Measurements from ENCODE around the gene KIAA0753. TPM values are rescaled to one million over a fixed set of nuclear protein-coding genes. Genes with fewer than 3 reads are reported as not detected.

KIAA0753 gene
- total RNA-seq, 1 donor from 2014 or later, result 14.5 TPM

- no peaks in the 10 kb centered on the region for H3K27me3 Mint-ChIP-seq (ENCODE audit: low read depth)
- no peaks in the 10 kb centered on the region for H3K4me1 Mint-ChIP-seq (ENCODE audit: low read depth)
- DNase-seq (ENCODE audit: low spot score), result no peak
- no peak overlapping the region for H3K4me3 Mint-ChIP-seq (ENCODE audit: unreplicated experiment)
- no peak overlapping the region for H3K27ac Mint-ChIP-seq (ENCODE audit: unreplicated experiment)
- TF ChIP-seq CTCF (IDR thresholded peaks at IDR 0.05), result no peak
- peaks cover 6% of the 10 kb centered on the region for H3K9me3 Mint-ChIP-seq (ENCODE audit: low read depth)
- peaks cover 44% of the 10 kb centered on the region for H3K36me3 Mint-ChIP-seq (ENCODE audit: low read depth)
Observed at GRCh38 chr17:6632530-6632929, 8.0 kb downstream of the KIAA0753 start.

DNA sequence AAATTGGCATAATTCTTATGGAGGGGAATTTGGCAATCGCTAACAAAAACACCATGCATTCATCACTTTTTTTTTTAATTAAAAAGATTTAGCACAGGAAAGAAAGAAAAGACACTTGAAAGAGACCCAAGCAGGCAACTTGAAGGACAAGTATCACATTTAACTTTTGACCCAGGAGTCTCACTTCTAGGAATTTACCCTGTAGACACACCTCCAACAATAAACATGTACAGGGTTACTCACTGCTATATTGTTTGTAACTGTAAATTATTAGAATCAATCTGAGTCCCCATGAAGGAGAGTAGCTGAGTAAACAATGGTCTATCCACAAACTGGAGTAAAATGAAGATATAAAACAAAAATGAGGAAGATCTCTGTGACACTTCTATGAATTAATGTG lies 10.1 kb downstream of the KIAA0753 start:
- Mint-ChIP-seq H3K4me1 (ENCODE audit: low read depth) (peaks cover 2% of the 10 kb centered on the region), H3K27ac (ENCODE audit: unreplicated experiment) (no peak overlapping the region), H3K36me3 (ENCODE audit: low read depth) (peaks cover 46% of the 10 kb centered on the region), H3K9me3 (ENCODE audit: low read depth) (peaks cover 6% of the 10 kb centered on the region), H3K4me3 (ENCODE audit: unreplicated experiment) (no peak overlapping the region), H3K27me3 (ENCODE audit: low read depth) (no peaks in the 10 kb centered on the region)
- DNase-seq (ENCODE audit: low spot score), result no peak
- TF ChIP-seq CTCF (IDR thresholded peaks at IDR 0.05), result no peak

- Mint-ChIP-seq H3K4me3 (ENCODE audit: unreplicated experiment) (no peak overlapping the region), H3K9me3 (ENCODE audit: low read depth) (no peaks in the 10 kb centered on the region), H3K36me3 (ENCODE audit: low read depth) (peaks cover 28% of the 10 kb centered on the region), H3K27ac (ENCODE audit: unreplicated experiment) (no peak overlapping the region), H3K27me3 (ENCODE audit: low read depth) (no peaks in the 10 kb centered on the region), H3K4me1 (ENCODE audit: low read depth) (peaks cover 6% of the 10 kb centered on the region)
- TF ChIP-seq CTCF (IDR thresholded peaks at IDR 0.05), result no peak
- no peak for DNase-seq (ENCODE audit: low spot score)
Observed at GRCh38 chr17:6627019-6627418, 13.5 kb downstream of the KIAA0753 start.

DNA sequence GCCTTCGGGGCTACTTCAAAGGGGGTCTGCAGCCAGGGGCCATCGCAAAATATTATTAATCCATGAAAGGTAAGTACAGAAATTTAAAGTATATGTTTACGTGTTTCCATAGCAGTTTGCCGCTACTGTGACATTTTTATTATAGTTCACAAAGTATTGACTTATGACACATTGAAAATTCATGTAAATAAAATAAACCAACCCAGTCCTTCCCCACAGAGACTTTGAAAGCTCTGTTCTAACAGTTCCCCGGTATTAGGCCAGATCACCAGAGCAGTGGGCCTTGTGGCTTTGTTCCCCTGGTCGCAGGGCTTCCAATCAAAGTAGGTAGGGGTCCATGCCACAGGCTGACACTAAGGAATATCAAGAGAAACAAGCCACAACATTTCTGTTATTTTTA lies 13.9 kb downstream of the KIAA0753 start:
- Mint-ChIP-seq H3K36me3 (ENCODE audit: low read depth) (peaks cover 28% of the 10 kb centered on the region), H3K9me3 (ENCODE audit: low read depth) (no peaks in the 10 kb centered on the region), H3K27ac (ENCODE audit: unreplicated experiment) (no peak overlapping the region), H3K27me3 (ENCODE audit: low read depth) (no peaks in the 10 kb centered on the region), H3K4me3 (ENCODE audit: unreplicated experiment) (no peak overlapping the region), H3K4me1 (ENCODE audit: low read depth) (peaks cover 6% of the 10 kb centered on the region)
- no peak for TF ChIP-seq CTCF (IDR thresholded peaks at IDR 0.05)
- no peak for DNase-seq (ENCODE audit: low spot score)

DNA sequence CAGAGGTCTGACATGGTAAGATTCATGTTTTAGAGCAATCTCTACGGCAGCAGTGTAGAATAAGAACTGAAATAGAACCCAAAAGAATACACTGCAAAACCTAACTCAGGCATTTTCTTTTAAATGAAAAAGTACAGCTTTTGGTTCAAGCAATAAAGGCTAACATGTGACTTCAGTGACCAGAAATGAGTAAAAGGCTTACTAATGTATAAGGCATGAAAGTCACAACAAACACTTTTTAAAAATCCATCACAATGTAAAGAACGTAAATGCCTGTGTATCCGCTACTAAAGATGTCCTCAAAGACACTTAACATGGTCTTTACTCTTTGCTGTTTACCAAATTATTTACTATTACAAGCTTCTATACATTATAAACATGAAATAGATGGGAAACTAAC lies 16.6 kb downstream of the KIAA0753 start:
- Mint-ChIP-seq H3K36me3 (ENCODE audit: low read depth) (peaks cover 24% of the 10 kb centered on the region), H3K4me3 (ENCODE audit: unreplicated experiment) (no peak overlapping the region), H3K4me1 (ENCODE audit: low read depth) (peaks cover 6% of the 10 kb centered on the region), H3K27ac (ENCODE audit: unreplicated experiment) (no peak overlapping the region), H3K9me3 (ENCODE audit: low read depth) (no peaks in the 10 kb centered on the region), H3K27me3 (ENCODE audit: low read depth) (no peaks in the 10 kb centered on the region)
- no peak for TF ChIP-seq CTCF (IDR thresholded peaks at IDR 0.05)
- no peak for DNase-seq (ENCODE audit: low spot score)
